GM19035 (cell line): ENCODE results near the gene ENOX2.
"Not testable (repeated sequence)": the region's sequence is repeated elsewhere in the genome, so short reads cannot be mapped to it uniquely, and the experiment has no call there.

ENCODE experiments used
- ATAC-seq: cut with Tn5 transposase; IDR thresholded peaks from one replicate; pipeline ENCODE4 v1.9.1; 2021; ENCODE audit not compliant: unreplicated experiment

The ENOX2 gene

GRCh38 chrX:130827648-130828047 lies 75.4 kb downstream of the ENOX2 start:
- ATAC-seq: no peak

DNA sequence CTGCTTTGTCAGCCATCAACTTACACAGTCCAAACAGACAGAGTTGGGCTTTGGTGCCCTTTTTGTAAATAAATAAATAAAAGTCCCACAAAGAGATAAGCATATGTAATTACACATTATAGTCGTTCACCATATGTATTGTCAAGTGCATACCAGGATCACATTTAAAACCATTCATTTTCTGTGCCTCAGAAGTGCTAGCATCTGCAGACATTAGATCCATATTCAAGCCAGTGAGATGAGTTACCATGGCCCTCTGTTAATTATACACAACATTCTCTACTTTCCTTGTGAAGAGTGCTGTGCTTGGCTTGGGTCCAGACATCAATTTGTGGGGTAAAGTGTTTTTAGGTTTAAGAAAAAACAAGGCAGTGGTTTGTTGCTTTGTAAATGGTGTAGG lies 76.8 kb downstream of the ENOX2 start:
- no peak for ATAC-seq

DNA sequence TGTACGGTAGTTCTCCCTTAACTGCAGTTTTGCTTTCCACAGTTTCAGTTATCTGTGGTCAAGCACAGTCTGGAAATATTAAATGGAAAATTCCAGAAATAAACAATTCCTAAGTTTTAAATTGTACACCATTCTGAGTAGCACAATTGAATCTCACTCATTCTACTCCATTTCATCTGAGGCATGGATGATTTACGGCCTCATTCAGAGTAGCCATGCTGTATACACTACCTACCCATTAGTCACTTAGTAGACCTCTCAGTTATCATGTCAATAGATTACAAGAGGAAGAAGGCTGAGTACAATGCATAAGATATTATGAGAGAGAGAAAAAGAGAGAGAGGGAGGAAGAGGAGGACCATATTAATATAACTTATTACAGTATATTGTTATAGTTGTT lies 77.5 kb downstream of the ENOX2 start:
- ATAC-seq: no peak

DNA sequence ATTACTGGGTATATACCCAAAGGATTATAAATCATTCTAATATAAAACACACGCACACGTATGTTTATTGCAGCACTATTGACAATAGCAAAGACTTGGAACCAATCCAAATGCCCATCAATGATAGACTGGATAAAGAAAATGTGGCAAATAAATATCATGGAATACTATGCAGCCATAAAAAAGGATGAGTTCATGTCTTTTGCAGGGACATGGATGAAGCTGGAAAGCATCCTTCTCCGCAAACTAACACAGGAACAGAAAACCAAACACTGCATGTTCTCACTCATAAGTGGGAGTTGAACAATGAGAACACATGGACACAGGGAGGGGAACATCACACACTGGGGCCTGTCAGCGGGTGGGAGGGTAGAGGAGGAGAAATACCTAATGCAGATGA lies 83.6 kb downstream of the ENOX2 start:
- ATAC-seq: not testable (repeated sequence)

- not testable (repeated sequence) for ATAC-seq
These were observed 89.1 kb downstream of the ENOX2 start for GRCh38 chrX:130813932-130814331.

DNA sequence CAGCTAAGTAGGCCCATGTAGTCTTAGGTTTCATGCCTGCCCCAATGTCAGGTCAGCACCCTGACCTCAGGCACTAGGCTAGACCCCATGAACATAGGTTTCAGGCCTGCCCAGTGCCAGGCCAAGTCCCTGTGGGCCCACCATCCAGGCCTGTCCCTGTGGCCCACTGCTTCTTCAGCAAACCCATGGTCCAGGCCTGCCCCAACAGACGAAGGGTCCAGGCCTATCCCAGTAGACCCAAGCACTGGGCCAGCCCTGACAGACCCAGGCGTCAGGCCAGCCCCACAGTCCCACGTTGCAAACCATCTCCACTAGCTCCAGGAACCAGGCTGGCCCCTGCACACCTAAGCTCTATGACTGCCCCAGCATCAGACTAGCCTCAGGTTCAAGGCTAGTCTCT lies 92.4 kb downstream of the ENOX2 start:
- no peak for ATAC-seq

DNA sequence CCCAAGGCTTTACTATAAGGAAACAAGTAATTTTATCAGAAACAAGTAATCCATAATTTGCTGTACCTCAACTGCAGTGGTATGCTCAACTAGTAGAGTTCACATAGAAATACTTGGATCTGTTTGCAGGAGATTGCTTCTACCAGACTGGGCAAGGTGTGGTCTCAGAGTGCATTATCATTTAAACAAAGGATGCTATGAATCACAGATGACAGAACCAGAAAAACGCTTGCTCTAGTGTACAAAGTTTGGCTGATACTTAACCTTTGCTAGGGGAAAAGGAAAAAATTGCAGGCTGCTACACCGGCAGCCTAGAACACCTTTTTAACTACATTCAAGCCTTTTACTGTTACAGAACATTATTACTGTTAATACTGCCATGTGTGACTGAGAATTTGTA lies 97.1 kb downstream of the ENOX2 start:
- ATAC-seq: no peak

DNA sequence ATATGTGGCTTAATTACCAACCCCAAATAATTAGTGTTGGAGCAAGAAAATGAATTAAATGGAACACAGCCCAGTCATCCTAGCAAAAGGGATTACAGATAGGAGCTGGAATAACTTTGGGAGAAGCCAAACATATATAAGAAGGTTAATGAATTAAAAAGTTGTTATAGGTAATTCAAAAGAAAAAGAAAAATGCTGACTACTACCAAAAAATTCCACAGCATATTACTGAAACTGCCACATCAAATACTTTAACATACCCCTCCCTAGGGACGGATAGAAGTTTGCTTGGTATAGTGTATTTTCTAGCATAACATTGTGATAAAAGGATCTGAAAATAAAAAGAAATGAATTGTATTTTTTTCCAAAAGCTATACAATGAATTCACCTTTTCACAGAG lies 99.5 kb downstream of the ENOX2 start:
- no peak for ATAC-seq

DNA sequence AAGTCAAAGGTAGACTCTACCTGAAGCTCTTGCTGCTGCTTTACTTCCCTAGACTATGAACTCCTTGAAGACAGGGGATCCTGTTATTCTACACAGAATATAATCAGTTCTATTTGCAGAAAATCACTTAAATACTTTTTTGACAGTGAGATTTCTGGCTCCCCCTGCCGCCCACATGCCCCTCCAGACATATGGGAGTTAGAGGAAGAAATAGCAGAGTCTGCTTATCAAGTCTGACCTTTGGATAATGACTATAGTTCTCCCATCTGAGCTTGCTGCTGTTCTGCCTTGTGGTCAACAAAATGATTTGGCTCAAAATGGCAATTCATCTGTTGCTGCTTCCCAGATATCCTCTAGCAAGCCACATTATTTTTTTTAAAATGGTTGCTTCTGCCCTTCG lies 101.1 kb downstream of the ENOX2 start:
- no peak for ATAC-seq

DNA sequence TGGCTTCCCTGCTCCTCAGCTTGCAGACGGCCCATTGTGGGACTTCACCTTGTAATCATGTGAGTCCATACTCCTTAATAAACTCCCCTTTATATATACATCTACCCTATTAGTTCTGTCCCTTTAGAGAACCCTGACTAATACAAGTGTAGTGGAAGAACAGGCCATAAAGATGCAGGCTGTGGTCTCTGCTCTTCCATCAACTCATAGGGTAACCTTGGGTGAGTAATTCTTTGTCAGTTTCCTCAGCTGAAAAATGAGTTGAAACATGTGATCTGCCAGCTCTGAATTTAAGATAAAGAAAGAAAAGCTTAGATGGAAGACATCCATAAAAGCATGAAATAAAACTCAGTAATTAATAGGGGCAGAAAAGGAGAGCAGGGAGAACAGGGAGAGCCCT lies 103.6 kb downstream of the ENOX2 start:
- no peak for ATAC-seq

DNA sequence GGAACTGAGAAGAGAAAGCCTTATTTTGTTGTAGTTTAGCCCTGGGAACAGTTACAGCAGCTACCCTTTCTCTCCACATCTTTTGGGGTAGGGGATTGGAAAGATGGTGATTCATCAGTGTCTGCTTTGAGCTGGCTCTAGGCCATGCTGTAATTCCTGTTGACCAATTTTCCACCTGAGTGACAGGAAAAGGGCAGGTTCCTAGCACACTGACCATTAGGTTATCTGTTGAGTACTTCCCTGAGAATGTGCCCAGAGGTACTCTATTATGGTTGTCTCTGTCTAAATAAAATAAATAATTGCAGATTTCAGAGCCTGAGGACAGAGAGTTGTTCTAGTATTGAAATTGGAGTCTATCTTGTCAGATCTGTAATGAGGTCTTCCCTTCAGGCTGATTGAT lies 109.0 kb downstream of the ENOX2 start:
- ATAC-seq: no peak

DNA sequence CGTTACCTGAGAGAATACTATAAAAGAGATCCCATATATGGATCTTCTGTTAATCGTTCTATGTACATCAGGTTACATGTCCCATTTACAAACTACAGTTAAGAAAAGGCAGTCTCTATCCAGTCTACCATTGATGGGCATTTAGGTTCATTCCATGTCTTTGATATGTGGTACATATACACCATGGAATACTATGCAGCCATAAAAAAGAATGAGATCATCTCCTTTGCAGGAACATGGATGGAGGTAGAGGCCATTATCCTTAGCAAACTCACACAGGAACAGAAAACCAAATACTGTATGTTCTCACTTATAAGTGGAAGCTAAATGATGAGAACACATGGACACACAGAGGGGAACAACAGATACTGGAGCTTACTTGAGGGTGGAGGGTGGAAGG lies 111.1 kb downstream of the ENOX2 start:
- ATAC-seq: not testable (repeated sequence)

- ATAC-seq: no peak
These were observed 113.2 kb downstream of the ENOX2 start for GRCh38 chrX:130789793-130790192.

DNA sequence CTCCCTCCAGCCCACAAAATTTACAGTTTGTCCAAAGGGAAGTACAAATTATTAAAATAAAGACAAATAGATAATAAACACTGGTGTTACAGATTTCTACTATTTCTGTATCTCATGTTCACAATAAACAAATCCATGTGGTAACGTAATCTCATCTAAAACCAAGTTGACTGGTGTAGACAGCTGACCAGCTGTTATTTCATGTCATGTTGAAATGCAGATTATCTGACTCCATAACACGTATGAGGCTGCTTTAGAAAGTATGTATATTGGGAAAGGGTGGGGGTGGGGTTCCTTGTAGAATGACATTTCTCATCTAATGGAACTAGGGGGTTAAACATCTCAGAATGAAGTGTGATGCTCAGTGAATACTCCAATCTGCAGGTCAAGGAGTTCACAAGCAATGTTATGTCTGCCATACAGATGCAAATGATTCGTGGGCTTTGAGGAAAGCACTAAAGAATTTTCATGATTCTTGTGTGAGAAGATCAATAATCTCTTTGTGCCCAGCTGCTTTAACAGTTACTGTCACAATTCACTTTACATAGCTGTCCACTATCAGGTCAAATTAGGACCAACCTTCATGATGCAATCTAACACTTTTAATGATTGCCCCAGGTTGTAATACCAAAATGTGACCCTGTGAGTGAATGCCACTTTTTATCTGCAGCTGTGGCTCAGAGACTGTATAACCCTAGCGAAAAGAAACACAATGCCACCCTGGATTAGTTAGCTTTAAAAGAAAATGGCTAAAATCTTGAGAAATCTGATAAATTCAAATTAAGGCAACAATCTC lies 114.0 kb downstream of the ENOX2 start:
- no peak for ATAC-seq

DNA sequence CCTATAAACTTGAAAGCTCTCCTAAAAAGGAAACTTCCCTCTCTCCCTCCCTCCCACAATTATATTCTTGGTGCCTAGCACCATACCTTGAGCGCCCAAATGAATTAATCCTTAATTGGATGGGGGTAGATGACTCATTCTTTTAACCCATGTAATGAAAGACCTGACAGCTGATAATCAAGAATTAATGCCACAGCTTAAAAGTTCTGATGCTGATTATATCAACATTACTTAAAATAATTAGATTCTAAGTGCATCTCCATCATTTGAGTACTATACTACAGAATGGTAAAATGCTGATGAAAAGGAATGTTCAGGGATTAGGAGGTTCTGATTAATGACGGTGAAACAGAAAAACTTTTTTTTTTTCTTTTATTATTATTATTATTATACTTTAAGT lies 117.0 kb downstream of the ENOX2 start:
- no peak for ATAC-seq

GRCh38 chrX:130778773-130779172 lies 124.2 kb downstream of the ENOX2 start:
- ATAC-seq: no peak

DNA sequence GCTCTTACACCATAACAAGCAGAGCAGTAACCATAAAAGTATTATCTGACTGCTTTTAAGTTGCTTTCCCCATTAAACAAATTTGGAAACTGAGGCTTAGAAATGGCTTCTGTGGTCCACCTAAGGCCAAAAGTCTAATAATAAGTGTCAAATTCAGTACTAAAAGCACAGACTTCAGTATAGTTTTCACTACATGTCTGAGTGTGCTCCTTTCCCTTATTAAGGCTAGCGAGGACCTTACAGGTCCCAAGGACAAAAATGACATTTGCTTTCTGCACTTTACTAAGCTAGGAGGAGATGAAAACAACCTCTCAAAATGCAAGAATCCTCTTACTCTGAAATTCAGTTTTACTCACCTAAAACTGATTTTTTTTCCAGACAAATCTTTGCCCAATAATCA lies 127.2 kb downstream of the ENOX2 start:
- ATAC-seq: no peak

- ATAC-seq: no peak
These were observed 130.2 kb downstream of the ENOX2 start for GRCh38 chrX:130772776-130773143.

- ATAC-seq: no peak
These were observed 130.8 kb downstream of the ENOX2 start for GRCh38 chrX:130772105-130772775.

- no peak for ATAC-seq
These were observed 131.4 kb downstream of the ENOX2 start for GRCh38 chrX:130771648-130772047.

GRCh38 chrX:130771230-130771629 lies 131.8 kb downstream of the ENOX2 start:
- ATAC-seq: no peak

GRCh38 chrX:130770615-130771014 lies 132.4 kb downstream of the ENOX2 start:
- ATAC-seq: no peak

DNA sequence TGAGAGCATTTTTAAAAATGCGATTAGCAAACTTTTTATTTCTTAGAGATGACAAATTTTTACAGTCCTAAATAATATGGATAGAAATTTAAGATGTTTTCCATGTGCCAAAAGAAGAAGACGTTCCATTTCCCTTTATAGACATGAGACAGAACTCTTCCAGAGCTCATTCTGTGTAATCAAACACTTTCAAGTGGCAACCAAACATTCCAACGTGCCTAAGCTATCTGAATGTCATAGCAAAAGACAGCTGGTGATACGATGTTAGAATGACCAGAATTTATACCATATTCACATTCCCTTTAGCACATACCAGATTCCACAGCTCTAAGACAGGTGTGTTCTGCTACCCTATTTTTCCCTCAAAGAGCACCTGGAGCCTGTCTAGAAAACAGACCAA lies 133.2 kb downstream of the ENOX2 start:
- no peak for ATAC-seq
